ENCODE results near the gene DOCK2.

GRCh38 chr5:170092455-170093101 lies 455.5 kb downstream of the DOCK2 start:
- TF ChIP-seq CTCF (IDR thresholded peaks at IDR 0.05): no peak
- no peak for TF ChIP-seq ZFX (IDR thresholded peaks at IDR 0.05; ENCODE audit: borderline replicate concordance)
